Suppressor macrophage (primary cell): ENCODE data around the gene TGFBR3.

Experiments used
- DNase-seq, 4 experiments: peaks; one replicate each; pipeline ENCODE4 v3.0.0-alpha.2; 2020 to 2022

The TGFBR3 gene

GRCh38 chr1:91776068-91776794, 109.7 kb downstream of the TGFBR3 start:
- DNase-seq: no peak

DNA sequence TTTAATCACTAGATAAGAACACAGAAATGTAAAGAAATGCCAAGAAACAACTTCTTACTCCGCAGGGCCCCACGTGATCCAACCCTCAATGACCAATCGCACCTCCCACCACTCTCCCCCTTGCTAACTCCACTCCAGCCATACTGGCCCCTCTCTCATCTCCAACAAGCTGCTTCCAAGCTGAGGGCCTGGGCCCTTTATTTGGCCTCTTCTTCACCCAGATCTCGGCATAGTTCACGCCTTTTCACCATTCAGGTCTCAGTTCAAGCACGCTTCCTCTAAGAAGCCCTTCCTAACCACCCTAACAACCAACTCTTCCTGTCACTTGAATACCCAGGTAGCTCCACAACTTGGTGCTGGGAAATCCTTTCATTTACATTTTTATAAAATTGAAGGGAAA, 110.7 kb downstream of the TGFBR3 start:
- no peak for DNase-seq

GRCh38 chr1:91774520-91775203, 111.3 kb downstream of the TGFBR3 start:
- DNase-seq: no peak

GRCh38 chr1:91771717-91772116, 114.2 kb downstream of the TGFBR3 start:
- DNase-seq: no peak

DNA sequence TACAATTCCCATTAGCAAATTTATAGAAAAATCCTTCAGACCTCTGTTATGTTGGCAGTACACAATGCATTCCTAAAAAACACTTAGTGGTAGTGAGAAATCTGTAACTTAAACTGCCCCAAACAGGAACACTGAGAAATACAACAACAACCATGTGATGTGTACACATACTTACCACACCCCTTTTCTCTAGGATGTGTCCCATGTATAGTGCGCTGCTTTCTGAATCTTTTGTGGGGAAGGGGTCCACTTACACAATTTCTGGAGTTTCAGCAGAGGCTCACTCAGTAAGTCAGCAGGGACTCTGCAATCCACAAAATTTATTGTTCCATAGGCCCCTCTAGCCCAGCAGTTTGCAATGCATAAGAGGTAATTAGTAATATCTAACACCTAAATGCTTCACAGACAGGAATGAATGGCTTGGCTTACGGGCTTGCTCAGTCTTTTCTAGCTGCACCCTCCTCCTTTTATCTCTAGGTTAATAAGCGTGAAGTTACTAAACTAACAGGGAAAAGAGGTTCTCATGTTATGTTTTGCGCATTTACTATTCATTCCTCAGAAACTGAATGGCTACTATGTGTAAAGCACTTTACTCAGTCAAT, 115.2 kb downstream of the TGFBR3 start:
- no peak for DNase-seq

DNA sequence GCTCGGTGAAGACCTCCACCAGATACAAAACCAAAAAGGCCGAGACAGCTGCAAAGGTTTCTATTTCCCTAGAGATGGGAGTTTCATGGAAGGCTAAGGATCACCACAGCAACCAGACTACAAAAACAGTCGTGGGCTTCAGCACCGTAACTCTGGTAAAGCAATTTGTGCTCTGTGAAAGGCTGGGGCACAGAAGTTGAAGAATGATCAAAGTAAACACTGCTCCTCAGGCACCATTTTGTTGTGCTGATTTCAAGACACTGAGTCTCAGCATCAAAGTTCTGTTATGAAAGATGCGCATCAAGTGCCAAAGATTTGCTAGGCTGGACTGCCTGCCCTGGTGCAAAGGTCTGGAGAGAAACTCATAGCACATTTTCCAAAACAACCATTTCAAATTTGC, 116.2 kb downstream of the TGFBR3 start:
- no peak for DNase-seq

GRCh38 chr1:91768786-91769725, 116.9 kb downstream of the TGFBR3 start:
- no peak for DNase-seq

DNA sequence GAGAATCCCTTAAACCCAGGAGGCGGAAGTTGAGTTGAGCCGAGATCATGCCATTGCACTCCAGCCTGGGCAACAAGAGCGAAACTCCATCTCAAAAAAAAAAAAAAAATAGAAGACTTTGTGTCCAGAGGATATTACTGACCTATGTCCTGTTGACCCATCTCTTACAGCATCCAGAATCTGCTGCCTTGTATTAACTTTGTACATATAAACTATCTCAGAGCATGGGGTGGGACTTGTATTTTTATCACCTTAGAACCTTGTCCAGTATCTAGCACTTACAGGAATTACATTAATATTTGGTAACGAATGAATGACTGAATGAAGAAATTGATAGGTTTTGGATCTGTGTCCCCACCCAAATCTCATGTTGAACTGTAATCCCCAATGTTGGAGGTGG, 117.8 kb downstream of the TGFBR3 start:
- no peak for DNase-seq

DNA sequence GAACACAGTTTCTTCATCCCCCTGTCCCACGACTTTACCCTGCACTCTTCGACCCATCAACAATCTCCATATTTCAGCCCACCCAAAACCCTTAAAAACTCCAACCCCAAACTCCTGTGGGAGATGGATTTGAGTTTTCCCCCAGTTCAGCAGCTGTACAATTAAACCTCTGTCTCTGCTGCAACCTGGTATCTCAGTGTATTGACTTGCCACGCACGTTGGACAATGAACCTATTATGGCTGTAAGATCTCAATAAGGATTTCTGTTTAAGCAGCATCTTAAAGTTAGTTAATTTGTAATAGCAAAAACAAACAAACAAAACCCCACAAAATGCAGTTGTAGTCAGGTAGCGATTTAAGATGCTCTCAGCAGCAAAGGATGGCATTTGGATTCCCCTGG, 119.1 kb downstream of the TGFBR3 start:
- no peak for DNase-seq

DNA sequence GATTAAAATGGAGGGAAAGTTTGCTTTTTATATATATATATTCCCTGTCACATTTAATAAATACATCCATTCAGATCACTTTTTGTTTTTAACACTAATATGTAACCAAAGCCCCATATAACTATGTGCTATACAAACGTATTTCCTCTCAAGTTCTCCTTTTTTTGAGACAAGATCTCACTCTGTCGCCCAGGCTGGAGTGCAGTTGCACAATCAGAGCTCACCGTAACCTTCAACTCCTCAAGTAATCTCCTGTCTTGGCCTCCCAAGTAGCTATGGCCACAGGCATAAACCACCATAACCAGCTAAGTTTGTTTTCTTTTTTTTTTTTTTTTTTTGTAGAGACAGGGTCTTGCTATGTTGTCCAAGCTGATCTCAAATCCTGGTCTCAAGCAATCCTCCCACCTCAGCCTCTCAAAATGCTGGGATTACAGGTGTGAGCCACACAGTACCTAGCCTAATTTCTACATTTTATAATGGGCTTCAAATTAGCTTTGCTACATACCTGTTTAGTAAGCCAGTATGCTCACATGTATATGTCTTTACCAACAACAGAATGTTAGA, 120.0 kb downstream of the TGFBR3 start:
- peak in 2 of 4 experiments; percentile 2 to 8 for DNase-seq

DNA sequence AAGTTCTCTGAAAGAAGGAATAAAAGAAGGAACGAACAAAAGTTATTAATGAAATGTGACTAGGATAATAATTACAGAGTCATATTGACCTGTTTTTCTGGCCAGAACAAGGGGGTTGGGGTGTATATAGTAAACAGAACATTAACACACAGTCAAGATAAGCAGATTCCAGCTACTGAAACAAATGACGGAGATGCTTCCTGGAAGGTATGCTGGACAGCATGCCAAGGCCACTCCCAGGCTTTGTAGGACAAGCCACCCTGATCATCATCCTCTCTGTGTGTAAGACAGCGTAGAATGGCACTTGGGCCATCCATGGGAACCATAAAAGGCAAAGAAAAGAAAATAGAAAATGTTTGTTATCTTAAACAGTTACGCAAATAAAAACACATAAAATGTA, 120.7 kb downstream of the TGFBR3 start:
- no peak for DNase-seq

DNA sequence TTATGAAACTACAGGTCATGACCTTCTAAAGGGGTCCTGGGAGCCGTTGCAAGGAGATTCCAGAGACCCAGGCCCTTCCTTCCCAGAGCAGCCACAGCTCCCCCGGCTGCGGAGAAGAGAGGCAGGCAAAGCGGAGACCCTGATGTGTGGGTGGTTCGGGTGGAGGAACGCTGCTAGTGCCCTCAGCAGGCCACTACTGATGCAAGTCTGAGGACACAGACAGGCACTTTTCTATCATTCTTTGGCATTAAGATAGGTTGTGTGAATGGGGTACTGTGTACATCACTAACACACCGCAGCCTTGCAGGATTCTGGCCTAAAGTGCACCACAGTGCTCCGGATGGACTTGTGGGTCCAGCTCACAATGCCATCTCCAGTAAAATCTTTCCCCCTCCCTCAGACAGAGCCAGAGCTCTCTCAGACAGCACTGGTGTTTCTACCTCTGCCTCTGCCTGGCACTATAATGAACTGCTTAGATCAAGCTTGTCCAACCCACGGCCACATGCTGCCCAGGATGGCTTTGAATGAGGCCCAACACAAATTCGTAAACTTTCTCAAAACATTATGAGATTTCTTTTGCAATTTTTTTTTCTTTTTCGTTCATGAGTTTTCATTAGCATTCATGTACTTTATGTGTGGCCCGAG, 121.4 kb downstream of the TGFBR3 start:
- DNase-seq: no peak

DNA sequence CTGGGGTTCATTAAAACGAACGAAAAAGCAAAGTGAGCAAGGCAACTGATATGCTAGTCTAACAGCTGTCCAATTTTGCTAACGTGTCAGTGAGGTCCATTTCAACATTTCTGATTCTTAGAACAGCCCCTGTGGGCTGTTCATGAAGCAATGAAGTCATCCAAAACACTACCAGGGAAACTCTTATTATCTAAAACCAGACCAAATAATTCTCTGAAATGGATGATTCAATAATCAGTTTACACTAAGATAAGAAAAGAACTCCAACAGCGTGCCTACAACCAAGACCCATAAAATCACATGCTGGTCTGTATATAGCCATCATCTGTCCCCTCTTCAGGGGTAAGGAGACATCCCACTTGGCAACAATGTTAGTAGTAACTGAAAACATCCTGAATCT, 122.7 kb downstream of the TGFBR3 start:
- no peak for DNase-seq

DNA sequence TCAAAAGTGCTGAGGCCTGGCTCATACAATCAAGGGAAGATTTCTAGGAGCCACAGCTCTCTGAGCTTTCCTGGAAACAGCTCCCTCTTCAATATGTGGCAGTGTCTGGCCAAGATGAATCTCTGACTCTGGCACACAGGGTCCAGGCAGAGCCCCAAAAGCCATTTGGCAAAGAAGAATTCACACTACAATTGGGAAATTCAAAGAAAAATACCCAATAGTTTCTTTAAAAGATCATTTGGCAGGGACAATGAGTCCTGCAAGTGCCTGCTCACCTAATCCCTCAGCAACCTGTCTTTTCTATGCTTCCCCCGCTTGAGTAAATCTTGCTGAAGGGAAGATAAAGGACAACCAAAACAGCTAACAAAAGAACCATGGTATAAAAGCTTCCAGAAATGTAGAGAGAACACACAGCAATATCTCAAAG, 124.6 kb downstream of the TGFBR3 start:
- no peak for DNase-seq

GRCh38 chr1:91760512-91760911, 125.4 kb downstream of the TGFBR3 start:
- no peak for DNase-seq

- DNase-seq: no peak
Measured at GRCh38 chr1:91759076-91759475, 126.9 kb downstream of the TGFBR3 start.

GRCh38 chr1:91757763-91758460, 128.0 kb downstream of the TGFBR3 start:
- DNase-seq: no peak

GRCh38 chr1:91755702-91756287, 130.2 kb downstream of the TGFBR3 start:
- no peak for DNase-seq

DNA sequence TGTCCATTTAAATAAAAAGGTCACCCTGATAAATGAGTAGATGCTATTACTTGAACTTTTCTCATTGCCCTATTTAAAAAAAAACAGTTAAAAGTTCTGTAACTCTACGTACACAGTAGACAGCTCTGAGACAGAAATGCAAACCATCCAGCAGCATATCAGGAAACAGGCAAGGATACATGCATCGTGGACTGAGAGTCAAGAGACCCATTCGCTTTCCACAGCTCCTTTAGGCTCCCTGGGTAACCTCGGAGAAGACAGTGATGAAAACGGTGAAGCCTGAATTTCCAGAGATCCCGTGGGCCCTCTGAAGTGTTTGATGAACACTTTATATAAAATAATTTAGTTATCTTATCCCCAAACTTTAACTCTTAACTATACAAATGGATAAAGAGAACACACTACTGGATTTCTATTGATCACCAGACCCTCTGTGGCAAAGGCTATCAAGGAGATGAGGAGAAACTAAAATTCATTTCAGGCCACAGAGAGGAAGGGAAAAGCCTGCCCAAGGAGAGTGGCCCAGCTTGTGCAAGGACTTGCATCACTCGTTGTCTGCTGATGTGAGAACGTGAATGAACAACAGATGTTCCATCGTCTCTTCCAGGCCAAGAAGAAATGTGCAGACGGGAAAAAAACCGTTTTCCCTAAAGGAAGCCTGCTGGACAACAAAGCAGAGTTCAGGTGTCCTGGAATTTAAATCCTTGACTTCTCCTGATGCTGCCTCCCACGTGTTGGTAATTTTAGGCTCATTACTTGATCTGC, 131.0 kb downstream of the TGFBR3 start:
- DNase-seq: no peak

DNA sequence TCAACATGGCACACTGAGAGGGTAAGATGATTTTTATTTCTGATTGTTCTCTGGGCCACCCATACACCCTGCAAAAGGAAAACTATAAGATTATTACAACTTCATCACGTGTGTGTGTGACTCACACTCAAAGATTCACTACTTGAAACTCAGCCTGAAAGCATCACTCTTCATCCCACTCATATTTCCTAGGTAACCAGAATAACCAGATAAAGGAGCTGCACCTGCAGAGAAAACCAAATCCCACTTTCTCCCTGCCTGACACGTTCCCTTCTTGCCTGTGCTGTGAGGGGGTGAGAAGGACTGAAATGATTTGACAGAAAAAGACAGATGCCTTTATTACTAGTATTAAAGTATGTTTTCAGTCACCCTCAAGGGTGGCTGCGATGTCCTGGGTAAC, 131.6 kb downstream of the TGFBR3 start:
- DNase-seq: no peak
